SIG-M5 (cell line): Measurements from ENCODE around the gene CKS1B.

Experiments used
- DNase-seq: peaks from one replicate; lab custom pipeline; 2025; lab: John Stamatoyannopoulos, UW

Gene CKS1B

DNA sequence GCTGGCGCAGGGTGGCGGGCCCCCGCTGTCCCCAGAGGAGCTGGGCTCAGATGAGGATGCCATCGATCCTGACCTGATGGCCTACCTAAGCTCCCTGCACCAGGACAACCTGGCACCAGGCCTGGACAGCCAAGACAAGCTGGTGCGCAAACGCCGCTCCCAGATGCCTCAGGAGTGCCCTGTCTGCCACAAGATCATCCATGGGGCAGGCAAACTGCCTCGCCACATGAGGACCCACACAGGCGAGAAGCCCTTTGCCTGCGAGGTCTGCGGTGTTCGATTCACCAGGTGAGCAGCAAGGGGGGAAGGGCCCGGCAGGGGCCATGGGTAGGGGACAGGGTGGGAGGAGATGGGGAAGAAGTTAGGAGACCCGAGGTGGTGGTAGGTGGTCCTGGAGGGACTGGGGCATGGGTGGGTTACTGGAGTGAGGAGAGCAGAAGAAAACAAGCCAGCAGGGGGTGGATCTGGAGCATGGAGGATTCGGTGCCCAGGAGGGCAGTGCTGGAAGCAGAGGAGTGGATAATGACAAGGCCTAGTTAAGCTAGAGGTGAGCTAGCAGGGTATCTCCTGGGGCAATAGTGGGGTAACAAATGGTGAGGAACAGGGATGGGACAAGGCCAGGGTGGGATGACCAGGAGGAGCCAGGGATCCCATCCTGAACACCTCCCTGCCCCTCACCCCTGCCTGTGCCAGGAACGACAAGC, 41.2 kb downstream of the CKS1B start:
- no peak for DNase-seq

- no peak for DNase-seq
Observed at GRCh38 chr1:155016231-155016831, 41.9 kb downstream of the CKS1B start.

DNA sequence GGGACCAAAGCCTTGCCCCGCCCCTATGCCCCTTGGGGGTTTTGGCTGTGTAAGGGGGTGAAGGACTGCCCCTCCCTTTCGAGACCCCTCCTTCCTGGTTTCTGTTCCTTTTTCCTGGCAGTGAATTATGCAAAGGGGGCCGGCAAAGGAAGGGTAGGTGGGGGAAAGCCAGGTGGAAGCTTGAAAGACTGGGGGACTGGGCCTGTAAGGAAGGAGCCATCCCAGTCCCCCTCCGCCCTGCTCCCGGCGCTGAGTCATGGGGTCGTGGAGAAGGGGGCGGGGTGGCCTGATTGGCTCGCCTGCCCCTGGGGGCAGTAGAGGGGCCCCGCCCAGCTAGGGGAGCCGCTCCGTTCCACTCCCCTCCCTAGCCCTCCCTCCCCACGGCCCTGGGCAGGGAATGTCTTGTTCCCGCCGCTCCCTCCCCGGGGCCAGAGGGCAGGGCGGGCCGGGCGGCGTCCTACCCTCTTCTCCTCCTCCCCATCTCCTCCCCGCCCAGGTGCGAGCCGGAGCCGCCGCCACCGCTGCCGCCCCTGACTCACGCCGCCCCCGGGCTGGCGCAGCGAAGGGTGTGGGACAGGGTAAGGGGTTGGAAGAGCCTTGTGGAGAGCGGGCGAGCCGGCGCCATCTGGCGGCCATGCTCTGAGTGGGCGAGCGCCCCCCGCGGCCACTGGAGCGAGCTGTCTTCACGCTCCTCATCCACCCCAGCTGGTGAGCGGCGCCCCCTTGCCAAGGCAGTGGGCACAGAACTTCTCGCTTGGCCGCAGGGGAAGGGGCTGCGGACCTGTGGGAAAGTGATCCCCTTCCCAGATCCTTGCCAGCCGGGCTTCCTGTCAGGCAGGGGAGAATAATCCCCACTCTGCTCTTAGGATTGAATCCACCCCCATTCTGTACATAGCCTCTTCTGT, 42.8 kb downstream of the CKS1B start:
- DNase-seq, result no peak

DNA sequence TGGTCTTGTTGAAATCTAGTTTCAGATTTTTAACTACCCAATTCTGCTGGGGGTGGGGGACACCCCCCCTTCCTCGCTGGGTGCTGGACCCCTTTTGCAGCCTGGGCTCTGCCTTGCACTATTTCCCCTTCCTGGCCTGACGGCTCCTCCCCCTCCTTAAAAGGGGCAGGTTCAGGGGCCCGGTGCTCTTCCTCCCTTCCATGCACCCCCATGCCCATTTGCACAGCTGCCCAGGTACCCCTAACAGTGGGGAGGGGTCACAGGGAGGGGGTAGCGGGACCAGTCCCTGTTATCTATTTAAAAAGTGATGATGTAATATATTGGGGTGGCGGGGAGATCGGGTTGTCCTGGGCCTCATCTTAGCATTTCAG, 43.5 kb downstream of the CKS1B start:
- DNase-seq, result no peak

DNA sequence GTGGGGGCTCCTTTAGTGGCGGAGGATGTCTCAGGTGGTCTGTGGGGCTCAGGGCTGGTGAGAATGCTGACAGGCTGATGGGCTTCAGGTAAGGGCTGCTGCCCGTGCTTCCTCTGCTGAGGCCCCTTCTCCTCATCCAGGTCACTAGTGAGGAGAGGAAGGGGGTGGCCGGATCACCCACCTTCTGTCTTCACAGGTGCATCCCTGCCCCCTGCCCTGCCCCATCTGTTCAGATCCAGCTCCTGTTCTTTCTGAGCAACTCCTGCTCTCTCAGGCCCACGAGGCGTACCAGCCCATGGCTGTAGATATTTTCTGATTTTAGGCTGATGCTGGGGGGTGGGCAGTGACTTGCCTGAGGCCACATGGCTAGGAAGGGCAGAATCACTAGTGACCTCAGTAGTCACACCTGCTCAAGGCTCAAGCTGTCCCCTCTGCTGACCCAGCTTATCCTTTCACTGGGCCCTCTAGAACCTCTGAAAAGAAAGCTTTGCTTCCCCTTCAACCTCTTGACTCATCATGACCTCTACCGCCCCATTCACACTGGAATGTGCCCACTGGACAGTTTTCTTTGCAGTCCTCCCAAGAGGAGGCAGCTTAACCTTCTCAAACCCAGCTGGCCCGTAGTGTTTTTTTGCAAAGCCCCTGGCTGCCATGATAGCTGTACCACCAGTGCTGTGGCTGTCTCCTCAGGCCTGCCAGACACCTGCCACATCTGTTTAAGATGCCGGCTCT, 44.3 kb downstream of the CKS1B start:
- no peak for DNase-seq

- DNase-seq, result no peak
Observed at GRCh38 chr1:155019377-155020245, 45.1 kb downstream of the CKS1B start.

DNA sequence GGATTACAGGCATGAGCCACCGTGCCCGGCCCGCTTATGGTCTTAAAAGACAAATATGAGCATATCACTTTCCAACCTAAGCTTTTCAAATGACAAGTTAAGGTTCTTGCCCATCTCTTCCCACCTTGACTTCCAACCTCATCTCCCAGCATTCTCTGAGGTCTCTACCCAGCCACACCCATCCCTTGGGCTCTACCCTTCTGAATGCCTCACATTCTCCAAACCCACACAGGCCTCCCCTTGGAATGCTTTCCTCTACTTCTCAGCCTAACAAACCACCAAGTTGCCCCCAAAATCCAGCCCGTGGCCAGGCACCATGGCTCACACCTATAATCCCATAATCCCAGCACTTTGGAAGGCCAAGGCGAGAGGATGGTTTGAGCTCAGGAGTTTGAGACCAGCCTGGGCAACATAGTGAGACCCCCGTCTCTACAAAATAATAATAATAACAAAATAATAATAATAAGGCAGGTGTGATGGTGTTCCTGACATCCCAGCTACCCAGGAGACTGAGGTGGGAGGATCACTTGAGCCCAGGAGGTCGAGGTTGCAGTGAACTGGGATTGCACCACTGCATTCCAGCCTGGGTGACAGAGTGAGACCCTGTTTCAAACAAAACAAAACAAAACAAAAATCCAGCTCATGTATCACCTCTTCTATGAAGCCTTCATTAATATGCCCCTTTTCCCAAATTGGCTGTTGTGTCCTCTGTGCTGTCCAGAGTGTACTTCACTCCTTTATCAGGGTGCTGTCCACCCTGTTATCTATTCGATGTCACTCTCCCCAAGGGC, 47.9 kb downstream of the CKS1B start:
- no peak for DNase-seq

DNA sequence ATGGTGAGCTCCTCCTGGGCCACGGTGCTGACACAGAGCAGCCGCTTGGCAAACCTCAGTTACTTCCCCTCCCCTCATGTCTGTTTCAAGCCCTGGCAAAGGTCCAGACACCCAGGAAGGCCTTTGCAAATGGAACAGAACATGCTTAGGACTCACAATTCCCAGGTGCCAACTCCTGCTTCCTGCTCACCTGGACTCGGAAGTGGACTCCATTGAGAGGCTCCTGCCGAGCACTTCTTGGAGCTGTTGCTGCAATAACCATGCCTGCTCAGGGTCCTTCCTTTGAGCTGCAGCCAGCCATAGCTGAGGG, 48.4 kb downstream of the CKS1B start:
- DNase-seq, result no peak

GRCh38 chr1:155023627-155024026, 49.1 kb downstream of the CKS1B start:
- no peak for DNase-seq

DNA sequence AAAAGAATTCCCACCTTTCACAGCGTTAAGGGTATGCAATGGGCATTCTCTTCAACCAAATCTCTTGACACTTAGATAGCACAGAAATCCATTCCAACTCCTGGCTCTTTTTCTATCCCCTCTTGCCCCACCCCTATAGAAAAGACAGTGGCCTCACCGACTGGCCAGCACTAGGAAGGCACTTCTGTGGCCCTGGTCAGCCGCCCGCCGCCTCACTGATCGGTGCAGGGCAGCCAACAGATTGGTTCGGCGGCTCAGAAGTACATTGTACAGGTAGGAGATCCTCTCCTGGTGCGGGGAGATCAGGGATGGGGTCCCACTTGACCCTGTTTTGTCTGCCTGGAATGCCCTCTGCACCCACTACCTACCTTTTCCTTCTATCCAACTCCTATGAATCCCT, 49.8 kb downstream of the CKS1B start:
- DNase-seq, result no peak

DNA sequence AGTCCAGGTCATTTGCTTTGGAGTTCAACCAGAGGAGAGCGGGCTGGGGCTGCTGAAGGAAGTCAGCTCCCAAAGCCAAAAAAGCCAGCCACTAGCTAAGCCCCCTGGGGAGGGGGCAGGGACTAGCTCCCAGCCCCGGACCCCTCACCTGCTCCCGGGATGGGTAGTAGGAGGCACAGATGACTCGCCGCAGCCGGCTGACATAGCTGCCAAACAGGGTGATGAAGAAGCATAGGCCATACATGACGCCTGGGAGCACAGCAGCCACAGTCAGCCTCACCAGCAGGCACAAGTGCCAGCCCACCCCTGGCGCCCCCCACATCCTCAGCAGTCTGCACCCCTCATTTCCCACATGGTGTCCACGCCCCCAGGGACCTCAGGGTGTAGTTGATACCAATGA, 51.7 kb downstream of the CKS1B start:
- no peak for DNase-seq

GRCh38 chr1:155026588-155026987, 52.1 kb downstream of the CKS1B start:
- no peak for DNase-seq
